ENCODE measurements around the gene RAMP3.

The RAMP3 gene

DNA sequence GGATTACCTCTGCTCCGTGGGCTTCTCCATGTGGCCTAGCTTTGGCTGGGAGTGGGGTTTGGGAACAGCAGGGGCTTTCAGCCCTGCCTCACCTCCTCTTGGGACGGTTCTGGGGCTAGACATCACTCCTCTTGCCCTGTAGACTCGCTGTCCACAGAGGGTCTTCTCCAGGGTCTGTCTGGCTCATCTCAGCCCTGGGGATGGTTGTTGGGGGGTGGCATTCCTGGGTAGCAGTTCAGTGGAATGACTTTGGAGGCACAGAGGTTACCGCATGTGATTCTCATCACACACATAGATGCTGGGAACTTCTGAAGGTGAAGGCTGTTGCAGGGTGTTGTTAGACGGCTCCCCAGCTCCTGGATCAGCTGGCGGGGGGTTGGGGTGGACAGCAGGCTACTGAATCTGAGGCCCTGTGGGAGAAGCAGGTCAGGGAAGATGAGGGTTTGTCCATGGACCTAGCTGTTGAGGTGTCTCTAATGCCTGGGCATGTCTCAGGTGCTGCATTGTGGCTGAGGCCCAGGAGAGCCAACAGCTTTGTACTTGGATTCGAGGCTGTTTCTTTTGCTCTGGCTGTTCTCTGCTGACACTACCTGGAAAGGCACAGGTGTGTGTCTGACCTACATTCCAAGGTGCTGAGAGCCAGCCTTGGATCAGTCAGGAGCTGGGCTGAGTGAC lies 23.8 kb downstream of the RAMP3 start:
- no peak for DNase-seq

DNA sequence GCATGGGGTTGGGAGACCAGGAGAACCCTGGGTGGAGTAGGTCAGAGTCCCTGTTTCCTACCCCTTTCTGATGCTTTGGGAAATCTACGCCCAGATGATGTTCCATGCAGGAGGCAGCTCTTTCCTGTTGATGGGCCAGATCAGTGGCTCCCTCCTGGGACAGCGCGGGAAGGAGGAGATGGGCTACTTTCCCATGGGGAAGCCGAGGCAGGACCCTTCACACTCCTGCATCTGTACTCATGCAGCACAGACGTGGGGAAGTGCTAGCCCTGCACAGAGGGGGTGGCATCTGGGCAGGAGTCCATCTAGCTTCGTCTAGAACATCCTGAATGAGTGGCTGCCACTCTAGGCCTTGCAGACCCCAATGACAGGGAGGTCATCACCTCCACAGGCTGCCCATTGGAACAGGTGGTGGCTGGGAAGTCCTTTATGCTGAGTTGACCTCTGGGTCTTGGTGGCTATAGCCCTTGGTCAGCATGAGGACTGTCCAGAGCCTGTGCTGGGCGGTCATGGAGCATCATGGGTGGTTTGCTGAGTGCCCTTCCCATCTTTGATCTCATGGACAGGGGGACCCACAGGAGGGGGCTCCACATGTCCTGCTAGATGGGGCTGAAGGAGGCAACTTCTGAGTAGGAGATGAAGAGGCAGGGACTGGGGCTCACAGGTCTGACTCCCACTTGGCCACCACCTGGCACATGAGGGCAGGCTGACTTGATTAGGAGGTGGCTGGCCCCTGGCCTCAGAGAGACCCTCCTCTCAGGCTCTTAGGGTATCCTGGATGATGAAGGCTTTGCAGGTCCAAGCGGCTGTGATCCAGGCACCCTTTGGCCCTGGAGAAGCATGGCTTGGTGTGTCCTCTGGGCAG lies 24.6 kb downstream of the RAMP3 start:
- no peak for DNase-seq

DNA sequence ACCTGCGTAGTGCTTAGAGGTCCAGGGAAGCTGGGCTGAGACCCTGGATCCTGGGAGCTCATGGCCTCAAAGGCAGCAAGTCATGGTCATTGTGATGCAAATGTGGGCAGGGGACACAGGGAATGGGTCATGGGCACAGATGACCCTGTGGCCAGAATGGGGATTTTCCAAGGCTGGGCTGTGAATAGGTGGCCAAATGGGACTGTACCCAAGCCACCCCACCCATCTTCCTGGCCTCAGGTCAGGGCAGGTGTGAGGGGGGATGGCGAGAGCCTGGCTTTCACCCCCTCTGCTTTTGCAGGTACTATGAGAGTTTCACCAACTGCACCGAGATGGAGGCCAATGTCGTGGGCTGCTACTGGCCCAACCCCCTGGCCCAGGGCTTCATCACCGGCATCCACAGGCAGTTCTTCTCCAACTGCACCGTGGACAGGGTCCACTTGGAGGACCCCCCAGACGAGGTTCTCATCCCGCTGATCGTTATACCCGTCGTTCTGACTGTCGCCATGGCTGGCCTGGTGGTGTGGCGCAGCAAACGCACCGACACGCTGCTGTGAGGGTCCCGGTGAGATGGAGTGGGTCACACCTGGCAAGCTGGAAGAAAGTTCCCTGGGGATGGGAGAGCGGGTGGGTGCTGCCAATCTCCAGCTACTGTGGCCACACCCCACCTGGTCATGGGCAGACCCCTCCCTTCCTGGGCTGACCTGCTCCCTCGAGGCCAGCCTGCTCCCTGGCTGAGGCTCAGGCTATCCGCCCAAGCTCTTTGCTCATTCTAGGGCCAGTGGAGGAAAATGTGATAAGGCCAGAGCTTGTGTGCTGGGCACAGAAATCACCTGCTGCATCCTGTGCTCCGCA lies 25.5 kb downstream of the RAMP3 start:
- no peak for DNase-seq

DNA sequence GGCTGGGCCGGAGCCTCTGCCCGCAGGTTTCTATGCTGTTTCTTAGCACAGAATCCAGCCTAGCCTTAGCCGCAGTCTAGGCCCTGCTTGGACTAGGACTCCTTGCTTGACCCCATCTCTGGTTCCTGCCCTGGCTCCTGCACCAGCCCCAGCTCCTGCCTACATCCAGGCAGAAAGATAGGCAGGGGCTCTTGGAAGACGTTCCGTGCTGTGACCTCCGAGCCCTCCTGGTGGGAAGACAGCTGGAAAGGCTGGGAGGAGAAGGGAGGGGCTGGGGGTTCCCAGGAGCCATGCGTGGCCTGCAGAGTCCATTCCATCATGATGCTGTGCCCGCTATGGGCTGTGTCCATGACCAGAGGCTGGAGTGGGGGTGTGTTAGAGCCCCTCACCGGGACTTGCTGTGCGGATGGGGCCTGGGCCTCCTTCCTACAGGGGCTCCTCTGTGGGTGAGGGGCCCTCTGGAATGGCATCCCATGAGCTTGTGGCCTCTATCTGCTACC lies 26.2 kb downstream of the RAMP3 start:
- DNase-seq = no peak

DNA sequence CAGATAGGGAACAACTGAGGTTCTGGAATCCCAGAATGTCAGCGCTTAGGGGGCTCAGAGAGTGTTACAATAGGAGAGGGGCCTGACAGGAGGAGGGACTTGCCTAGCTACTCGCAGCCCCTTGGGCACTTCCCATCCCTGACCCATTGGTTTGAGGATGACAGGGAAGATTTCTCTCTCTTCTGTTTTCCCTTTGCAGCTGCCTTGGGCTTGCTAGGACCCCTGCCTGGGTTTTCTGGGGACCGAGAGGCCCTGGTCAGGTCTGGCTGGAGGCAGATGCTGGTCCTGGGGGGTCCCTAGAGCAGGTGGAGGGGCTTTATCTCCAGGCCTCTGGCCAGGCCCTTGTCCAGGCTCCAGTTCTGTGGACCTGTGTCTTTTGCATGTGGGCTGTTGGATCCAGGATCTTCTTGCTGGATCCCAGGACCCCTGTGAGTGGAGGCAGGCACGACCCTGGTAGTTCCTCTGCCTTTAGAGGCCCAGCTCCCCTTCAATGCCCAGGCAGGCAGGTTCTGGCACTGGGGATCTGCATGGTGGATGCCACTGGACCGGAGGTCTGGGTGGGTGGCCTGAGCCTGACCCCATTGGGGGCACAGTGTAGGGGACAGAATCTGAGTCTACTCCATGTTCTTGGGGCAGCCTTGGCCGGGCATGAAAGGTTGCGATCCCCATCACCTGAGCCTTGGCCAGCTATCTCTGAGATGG lies 26.9 kb downstream of the RAMP3 start:
- no peak for DNase-seq

DNA sequence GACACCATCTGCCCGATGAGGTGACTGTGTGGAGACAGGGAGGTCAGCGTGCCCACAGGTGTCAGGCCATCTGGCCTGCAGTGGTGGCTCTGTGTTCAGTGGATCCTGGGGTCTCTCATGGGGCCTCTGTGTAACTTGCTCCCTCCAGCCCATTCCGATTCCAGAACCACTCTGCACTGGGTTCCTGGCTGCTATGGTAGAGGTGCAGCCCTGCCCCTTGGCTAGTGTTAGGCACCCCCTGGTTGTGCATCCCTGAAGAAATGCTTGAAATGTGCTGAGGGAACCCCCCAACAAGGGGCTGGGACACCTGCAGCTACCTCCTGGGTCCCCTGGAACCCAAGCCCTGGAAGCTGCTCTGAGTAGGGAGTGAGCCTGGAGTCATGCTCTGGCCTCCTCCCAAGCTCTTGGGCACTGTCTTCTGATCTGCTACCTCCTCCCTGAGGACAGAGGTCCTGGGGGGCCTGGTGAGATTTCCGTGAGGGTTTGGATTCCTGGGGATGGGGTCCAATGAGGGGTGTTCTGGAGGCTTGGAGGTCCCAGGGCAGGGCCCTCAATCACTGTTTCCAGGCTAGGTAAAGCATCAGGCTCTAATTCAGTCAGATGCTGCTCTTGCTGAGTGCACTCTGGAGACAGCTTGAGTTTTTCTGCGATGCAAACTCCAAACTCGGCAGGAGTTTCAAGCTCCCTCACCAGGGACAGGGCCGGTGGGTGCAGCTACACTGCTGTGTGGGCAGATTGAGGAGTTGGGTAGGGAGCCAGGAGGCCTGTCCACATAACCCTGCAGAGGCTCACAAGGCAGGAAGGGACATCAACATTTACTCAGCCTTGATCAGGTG lies 27.7 kb downstream of the RAMP3 start:
- no peak for DNase-seq

DNA sequence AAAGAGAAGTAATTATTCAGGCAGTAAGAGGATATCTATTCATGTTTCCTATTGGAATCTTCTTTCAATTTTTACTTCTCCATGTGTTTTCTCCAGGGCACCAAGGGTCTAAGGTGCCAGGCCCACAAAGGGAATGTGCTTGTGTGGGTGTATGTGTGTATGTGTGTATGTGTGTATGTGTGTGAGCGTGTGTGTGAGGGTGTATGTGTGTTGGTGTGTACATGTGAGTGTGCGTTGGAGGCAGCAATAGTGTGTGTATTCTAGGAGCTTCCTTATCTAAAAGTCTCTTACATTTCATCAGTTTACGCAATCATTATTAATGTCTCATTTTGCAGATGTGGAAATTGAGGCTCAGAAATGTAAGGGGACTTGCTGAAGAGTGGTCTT lies 28.3 kb downstream of the RAMP3 start:
- no peak for DNase-seq

DNA sequence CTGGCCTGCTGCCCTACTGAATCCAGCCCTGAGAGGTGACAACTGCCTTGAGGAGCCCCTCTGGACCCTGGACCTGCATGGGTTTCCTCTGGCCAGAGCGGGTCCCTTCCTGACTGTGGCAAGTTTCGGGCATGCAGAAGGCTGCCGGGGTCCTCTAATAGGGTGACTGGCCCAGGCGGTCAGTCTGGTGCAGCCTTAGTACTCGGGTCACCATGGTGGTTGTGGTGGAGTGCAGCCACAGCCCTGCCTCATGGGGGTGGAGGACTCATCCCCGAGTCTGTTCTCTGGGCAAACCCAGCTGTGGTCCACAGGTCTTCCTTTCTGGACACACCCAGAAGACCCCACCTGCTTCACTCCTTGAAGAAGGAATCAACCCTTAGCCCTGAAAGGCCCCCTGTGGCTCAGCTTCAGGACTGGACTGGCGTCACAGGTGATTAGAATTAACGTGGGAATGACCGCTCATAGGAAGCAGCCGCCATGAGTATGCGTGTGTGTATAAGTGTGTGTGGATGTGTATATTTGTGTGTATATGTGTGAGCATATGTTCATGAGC lies 28.7 kb downstream of the RAMP3 start:
- no peak for DNase-seq

DNA sequence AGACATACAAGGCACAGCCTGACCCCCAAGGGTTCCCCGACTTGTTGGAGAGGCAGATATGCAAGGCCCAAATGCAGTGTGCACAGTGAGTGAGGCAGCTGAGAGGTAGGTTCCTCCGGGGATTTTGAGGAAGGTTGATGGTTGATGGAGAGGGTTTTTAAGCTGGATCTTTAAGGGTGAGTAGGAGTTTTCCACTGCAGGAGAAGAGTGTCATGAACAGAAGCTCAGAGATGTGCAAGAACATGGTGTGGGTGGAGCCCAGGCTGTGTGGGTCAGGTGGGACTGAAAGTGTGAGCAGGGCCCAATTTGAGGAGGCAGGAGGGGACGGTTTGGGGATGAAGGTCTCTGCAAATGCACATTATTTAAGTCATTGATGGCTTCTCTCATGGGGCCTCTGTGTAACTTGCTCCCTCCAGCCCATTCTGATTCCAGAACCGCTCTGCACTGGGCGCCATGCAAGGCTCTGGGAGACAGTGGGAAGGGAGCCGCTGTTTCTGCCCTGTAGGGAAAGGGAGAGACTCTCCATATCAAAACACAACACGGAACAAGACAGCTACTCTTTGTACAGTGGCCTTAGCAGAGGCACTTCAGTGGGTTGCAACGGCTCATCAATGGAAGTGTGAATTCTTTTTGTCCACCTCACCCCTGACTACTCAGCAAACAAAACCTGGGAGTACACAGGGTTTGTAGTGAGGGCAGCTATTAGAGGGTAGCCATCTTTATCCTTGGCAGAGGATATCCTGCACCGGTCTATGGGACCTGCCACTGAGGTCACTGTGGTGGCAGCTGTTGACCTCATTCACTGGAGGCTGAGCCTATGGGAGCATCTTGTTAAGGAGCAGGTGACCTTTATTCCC lies 29.7 kb downstream of the RAMP3 start:
- DNase-seq = no peak

DNA sequence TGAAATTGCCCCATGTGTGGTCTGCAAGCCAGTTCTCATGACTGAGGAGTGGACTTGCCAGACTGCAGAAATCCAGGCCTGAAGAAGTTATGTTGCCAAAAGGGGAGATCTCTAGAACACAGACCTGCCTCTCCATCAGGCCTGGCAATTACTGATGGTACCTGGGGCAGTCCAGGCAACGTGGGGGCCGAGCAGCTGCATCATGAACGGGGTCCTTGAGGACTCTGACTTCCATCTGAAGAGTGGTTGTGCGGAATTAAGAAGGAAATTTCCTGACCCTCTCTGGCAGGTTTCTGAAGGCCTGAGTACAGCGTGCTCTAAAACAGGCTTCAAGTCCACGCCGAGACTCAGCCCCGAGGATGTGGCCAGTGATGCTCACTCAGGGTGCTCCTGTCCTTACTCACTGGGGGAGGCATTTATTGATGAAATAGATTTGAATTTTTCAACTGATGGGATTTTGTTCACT lies 30.4 kb downstream of the RAMP3 start:
- no peak for DNase-seq

DNA sequence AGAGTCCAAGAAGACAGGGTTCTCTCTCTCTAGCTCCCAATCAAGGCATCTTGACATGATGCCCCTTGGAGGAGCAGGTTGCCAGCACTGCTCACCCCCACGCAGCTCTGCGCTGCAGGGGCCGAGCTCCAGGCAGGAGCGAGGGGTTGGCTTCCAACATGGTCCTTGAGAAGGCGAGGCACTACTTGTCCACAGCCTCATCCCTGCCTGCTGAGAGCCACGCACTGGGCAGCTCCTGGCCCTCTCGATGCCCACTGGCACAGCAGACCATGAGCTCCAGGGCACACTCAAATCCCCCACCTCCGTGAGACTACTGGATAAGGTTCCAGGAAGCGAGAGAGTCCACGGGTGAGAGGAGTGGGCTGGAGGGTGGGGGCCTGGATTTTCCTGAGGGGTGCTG lies 31.1 kb downstream of the RAMP3 start:
- no peak for DNase-seq

DNA sequence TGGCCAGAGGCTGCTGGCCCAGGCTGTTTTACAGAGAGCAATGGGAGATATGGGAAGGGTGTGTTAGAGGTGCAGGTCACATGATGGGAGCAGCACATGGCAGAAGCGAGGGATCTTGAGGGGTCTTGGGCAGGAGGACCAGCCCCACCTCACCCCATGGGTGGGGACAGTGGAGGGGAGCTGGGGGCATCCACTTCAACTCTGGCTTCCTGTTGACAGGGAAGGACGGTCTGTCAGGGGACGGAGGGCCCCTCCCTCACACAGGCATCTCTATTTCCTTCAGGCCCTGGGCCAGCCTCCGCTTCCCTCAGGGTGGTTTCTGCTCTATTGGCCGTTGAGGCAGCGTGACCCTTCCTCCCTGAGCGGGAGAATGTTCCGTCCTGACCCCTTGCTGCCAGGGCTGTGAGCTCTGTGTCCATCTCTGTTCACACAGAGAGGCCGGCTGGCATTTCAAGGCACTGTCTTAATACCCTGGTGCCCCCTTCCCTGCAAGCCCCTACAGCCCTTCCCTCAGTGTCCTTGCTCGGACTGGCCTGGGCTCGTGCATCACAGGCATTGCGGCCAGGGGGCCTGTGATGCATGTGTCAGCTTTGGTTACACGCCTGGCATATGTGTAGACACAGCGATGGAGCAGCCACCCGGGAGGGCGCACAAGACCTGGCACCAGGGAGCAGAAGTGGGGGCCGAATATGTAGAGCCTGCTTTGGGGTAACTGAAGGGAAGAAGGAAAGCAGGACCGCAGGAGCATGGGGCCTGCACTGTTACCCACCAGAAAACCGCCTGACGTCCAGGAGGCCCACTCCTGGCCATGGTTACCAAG lies 31.8 kb downstream of the RAMP3 start:
- DNase-seq = no peak

DNA sequence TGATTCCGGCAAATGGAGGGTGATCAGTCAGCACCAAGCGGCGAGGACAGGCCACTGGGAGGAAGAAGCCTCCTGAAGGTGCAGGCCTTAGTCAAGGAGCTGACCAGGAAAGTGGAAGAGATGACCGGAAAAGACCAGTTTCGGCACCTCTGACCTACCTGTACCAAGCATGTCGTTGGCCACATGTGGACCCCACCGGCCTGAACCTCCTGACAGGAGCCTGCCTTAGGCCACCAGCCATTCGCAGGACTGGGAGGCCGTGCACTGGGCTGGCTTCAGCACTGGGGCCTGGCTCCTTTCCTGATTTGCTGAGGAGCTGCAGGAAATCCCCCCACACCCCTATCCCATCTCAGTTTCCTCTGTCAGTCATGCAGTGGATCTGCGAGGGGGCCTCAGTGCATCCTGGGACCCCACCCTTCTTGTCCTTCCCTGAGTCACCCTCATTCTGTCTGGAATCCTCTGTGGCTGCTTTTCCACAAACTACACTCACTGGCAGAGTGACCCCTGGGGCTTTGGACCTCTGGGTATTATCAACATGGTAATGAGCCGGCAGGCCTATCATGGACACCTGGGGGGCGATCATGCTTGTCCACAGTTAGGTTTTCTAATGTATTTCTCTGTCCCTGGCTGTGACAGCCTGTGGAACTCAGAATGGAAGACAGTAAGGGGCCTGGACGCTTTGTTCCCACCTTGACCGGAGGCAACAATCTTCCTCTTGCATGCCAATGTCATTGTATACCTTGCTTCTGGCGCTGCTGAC lies 33.0 kb downstream of the RAMP3 start:
- DNase-seq = no peak

DNA sequence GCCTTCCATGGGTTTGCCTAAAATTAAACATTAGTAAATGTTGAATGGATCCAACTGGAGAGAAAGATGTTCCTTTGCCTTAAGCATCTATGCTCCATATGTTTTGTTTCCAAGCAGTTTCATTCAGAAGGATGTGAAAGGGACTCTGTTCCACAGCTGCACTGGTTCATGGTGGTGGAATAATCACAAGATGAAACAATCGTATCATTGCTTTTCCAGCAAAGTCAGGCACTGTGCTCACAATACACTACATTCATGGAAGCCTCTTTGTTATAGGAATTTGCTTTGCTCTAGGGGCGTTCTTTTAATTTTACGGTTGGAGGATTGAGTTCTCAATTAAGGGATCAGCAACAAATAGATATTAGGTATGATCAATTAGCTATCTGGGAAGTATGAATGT lies 33.8 kb downstream of the RAMP3 start:
- DNase-seq = no peak

DNA sequence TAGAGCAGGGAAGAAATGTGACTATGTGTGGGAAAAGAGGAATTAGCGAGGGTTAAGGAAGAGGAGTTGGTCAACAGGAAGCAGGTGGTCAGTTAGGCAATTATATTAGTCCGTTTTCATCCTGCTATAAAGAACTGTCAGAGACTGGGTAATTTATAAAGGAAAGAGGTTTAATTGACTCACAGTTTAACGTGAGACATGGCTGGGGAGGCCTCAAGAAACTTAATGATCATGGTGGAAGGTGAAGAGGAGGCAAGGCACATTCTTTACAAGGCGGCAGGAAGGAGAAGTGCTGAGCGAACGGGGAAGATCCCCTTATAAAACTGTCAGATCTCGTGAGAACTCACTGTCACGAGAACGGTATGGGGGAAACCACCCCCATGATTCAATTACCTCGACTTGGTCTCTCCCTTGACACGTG lies 35.0 kb downstream of the RAMP3 start:
- DNase-seq = no peak

DNA sequence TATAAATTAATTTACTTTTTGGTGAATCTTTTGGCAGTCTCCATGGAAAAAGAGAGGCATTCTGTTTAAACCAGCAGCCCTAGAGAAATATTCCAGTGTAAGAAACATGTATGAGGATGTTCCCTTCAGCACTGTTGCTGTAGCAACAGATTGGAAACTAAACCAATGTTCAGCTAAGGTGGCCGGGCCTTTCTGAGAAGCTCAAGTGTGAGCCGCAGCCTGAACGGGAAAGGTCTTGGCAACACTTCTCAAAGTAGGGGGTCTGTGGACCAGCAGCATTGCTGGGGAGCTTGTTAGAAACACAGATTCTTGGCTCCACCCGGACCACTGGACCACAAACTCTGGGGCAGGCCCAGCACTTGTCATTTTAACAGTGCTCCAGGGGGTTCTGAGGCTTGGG lies 36.2 kb downstream of the RAMP3 start:
- no peak for DNase-seq

DNA sequence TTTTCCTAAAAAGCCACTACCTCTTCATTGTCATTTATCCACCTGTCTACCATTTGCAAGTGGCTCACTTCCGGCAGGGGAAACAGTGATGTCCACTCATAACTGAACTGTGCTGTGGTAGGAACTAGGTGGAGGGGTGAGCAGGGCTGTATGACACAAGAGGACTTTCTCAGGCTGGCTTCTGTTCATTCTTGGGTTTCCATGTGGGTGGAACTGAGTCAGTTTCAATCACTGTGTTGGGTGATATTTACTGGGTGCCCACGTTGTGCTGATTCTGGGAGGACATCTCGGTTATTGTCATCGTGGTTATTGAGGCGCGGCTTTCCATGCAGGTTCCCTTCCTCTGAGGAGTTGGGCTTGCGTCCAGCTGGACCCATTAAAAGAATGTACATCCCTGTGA lies 38.8 kb downstream of the RAMP3 start:
- DNase-seq = no peak

DNA sequence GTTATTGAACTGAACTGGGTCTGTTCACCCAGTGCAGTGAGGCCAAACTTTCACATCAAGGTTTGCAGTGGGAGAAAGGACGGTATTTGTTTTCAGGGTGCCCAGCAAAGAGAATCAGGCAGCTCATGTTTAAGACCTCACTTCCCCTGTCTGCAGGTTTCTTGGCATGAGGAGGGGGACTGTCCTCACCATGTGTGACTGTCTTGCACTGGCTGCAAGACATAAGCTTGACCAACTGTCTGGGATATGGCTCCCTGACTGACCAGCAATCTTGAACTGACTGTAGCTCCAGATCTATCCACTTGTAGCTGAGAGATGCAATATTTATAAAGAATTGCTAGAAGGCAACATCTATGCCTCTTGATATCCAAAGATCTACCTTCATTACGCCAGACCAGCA lies 39.9 kb downstream of the RAMP3 start:
- DNase-seq = no peak

DNA sequence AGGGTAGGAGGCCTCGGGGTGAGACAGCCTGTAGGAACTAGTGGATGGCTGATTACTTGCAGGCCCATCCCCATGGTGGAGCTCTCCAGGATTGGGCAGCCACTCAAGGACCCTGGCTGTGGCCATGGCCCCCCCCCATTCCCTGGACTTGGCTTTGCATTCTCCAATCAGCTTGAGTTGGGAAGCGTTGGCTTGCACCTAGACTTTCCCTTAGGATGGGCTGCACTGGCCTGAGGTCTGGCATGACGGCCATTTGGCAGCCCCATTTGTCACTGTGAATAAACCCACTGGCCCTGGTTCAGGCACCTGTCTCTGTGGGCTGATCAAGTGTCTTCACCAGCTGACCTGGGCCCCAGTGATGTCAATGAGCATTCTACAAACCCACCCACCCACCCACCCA lies 41.4 kb downstream of the RAMP3 start:
- DNase-seq = no peak
